HUES64 (cell line): ENCODE measurements around the gene SLC26A11. TPM values are rescaled to one million over a fixed set of nuclear protein-coding genes. Genes with fewer than 3 reads are reported as not detected.

ENCODE experiments used
- H3K27ac ChIP-seq: 2 replicates; pipeline ENCODE4 v1.7.0; 2013; ENCODE audit warnings: low read depth, low read length, inconsistent platforms
- H3K27me3 ChIP-seq: 2 replicates; pipeline ENCODE4 v1.6.1; 2013; ENCODE audit warnings: mild to moderate bottlenecking, low read length; ENCODE audit not compliant: insufficient read depth
- H3K36me3 ChIP-seq: 2 replicates; pipeline ENCODE4 v1.6.1; 2013; ENCODE audit warnings: mild to moderate bottlenecking, low read length; ENCODE audit not compliant: insufficient read depth
- H3K4me1 ChIP-seq: 2 replicates; pipeline ENCODE4 v1.6.1; 2013; ENCODE audit warnings: mild to moderate bottlenecking, low read length, moderate library complexity; ENCODE audit not compliant: insufficient read depth
- H3K4me3 ChIP-seq: 2 replicates; pipeline ENCODE4 v1.5.1; 2013; ENCODE audit warnings: mild to moderate bottlenecking, low read length, moderate library complexity
- H3K9ac ChIP-seq: 2 replicates; pipeline ENCODE4 v1.6.1; 2013; ENCODE audit warnings: mild to moderate bottlenecking, low read depth, low read length
- H3K9me3 ChIP-seq: 2 replicates; pipeline ENCODE4 v1.6.1; 2013; ENCODE audit warnings: low read depth, low read length; ENCODE audit not compliant: insufficient read depth
- WGBS: fragments of 150-250, 120-280 bp; methylation state at CpG from one replicate; pipeline ENCODE4 v1.1.7; 2013; ENCODE audit warnings: missing lambda C conversion rate; 5-methylcytosine and 5-hydroxymethylcytosine counted together
- polyA plus RNA-seq, 2 experiments: library from polyadenylated mRNA; stranded (reverse); fragments of 50-300 nt; gene quantifications; one replicate each; pipeline ENCODE4 v1.2.3, GENCODE V29; 2013

Gene SLC26A11
- 9.8 TPM for polyA plus RNA-seq (2013, experiment 1 of 2)
- polyA plus RNA-seq (2013, experiment 2 of 2) = 12.0 TPM

DNA sequence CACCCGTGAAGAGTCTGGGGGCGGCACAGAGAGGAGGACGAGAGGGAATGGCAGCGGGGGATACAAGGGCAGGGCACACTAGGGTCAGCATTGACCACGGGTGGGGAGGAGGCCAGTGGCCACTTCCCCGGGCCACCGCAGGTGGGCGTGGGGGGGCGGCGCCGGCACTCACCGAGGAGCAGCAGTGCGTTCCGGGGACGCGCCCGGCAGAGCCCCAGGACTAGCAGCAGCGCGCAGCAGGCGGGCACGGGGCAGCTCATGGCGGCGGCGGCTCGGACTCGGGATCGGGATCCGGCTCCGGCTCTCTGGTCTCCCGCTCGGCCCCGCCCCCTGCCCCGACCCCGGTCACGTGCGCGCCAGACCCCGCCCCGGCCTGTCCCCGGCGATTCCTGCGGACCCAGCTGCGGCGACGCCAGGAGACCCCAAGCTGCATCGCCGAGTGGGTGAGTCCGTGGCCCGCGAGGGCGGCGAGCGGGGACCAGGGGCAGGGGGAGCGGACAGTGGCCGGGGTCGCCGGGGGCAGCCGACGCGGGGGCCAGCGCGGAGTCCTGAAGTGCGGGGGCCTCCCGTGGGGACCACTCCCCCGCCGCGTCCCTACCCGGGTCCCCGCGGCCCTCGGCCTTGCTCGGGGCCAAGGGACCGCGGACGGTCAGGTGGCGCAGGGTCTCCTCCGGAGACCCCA lies at the start of gene SLC26A11, which contains the start of gene SGSH:
TSS of gene SLC26A11 (plus strand) at position 374 of the 682 bp plus-strand sequence. CDS start 1,134 bp downstream, outside the sequence.
TSS of gene SGSH (minus strand) at position 280 of the 682 bp plus-strand sequence. CDS start at position 260, 20 bp downstream.
- peak within 1 kb of the TSS; percentile 25; the same call in 1 of the 2 replicates for H3K27ac ChIP-seq
- no peaks in the 10 kb centered on the region for H3K9me3 ChIP-seq
- no peaks in the 10 kb centered on the region for H3K27me3 ChIP-seq
- peak within 1 kb of the TSS; percentile 99 for H3K4me3 ChIP-seq
- under 1% methylated on average over 77 of the region's 77 CpGs for WGBS
- H3K9ac ChIP-seq = peak within 1 kb of the TSS; percentile 88
- H3K36me3 ChIP-seq = peaks cover 7% of the 10 kb centered on the region; the same call in 1 of the 2 replicates
- peaks cover 8% of the 10 kb centered on the region; the same call in 1 of the 2 replicates for H3K4me1 ChIP-seq

DNA sequence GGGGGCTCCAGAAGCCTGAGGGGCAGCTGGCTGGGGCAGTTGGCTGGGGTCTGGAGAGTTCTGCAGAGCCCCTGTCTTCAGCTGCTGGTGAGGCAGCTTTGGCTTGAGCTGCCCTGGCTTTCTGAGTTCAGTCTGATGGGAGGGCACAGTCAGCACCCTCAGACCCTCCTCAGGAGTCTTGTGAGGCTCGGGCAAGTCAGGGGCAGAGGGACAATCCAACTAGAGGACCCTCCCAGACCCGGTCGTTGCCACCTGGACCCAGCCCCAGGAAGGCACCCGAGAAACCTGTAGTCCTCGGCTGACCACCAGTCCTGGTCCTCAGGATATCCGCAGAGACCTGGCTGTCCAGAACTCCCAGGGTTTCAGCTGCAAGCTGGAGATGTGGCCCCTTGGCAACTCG lies 48.5 kb upstream of the SLC26A11 start:
- H3K27ac ChIP-seq = no peak overlapping the region
- H3K9ac ChIP-seq = no peak overlapping the region
- H3K4me3 ChIP-seq = no peak overlapping the region
- WGBS = 94% methylated on average over 7 of the region's 7 CpGs
- H3K27me3 ChIP-seq = no peaks in the 10 kb centered on the region
- H3K36me3 ChIP-seq = no peaks in the 10 kb centered on the region
- no peaks in the 10 kb centered on the region for H3K4me1 ChIP-seq
- no peaks in the 10 kb centered on the region for H3K9me3 ChIP-seq

DNA sequence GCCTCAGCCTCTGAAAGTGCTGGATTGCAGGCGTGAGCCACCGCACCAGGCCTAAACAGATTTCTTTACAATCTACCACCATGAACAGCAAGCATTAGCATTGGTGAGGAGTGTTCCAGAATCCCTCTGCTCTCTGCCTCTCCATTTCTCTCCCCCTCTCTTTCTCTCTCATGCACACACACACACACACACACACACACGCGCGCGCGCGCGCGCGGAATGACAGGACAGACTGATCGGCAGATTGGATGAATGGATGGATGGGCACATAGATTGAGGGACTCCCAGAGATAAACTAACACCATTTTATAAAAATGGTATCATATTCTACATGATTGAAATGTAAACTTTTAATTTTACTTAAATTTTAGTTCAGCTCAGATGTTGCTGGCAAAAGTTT lies 47.1 kb upstream of the SLC26A11 start:
- H3K4me1 ChIP-seq = no peaks in the 10 kb centered on the region

DNA sequence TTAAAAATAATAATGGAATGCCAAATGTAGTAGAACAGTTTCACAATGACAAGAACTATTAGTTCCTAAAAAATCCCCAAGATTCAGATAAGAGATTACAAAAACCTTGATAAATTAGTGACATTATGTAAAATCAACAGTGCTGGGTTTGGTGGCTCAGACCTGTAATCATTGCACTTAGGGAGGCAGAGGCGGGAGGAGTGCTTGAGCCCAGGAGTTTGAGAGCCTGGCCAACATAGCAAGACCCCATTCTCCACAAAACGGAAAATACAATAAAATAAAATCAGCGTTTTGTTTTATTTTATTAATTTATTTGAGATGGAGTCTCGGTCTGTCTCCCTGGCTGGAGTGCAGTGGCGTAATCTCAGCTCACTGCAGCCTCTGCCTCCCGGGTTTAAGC lies 46.3 kb upstream of the SLC26A11 start:
- no peak overlapping the region for H3K27ac ChIP-seq
- H3K27me3 ChIP-seq = no peaks in the 10 kb centered on the region
- no peak overlapping the region for H3K9ac ChIP-seq
- H3K4me1 ChIP-seq = no peaks in the 10 kb centered on the region
- no peaks in the 10 kb centered on the region for H3K9me3 ChIP-seq
- 98% methylated on average over 5 of the region's 6 CpGs for WGBS
- no peaks in the 10 kb centered on the region for H3K36me3 ChIP-seq
- H3K4me3 ChIP-seq = no peak overlapping the region

More for the DNA sequence above, 47.1 kb upstream of the SLC26A11 start:
- Histone ChIP-seq H3K9me3 (no peaks in the 10 kb centered on the region), H3K27ac (no peak overlapping the region), H3K9ac (no peak overlapping the region), H3K36me3 (no peaks in the 10 kb centered on the region), H3K4me3 (no peak overlapping the region), H3K27me3 (no peaks in the 10 kb centered on the region)
- WGBS = 93% methylated on average over 2 of the region's 12 CpGs

DNA sequence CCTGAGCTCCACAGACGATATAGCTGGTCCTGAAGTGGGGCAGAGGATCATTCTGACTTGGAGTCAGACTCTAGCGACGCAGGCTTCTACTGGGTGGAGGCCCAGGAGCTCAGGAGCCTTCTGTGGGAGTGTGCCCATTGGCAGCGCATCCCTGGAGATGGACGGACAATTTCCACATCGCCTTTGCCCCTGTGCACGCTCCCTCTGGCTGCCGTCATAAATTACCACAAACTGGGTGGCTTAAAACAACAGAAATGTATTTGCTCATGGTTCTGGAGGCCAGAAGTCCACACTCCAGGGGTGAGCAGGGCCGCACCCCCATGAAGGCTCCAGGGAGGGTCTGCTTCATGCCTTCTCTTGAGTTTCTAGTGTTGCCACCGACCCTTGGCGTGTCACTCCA lies 43.5 kb upstream of the SLC26A11 start:
- no peaks in the 10 kb centered on the region for H3K36me3 ChIP-seq
- no peak overlapping the region for H3K4me3 ChIP-seq
- H3K9me3 ChIP-seq = no peaks in the 10 kb centered on the region
- H3K27me3 ChIP-seq = no peaks in the 10 kb centered on the region
- H3K4me1 ChIP-seq = no peaks in the 10 kb centered on the region
- H3K27ac ChIP-seq = no peak overlapping the region
- H3K9ac ChIP-seq = no peak overlapping the region
- WGBS = 94% methylated on average over 11 of the region's 11 CpGs

DNA sequence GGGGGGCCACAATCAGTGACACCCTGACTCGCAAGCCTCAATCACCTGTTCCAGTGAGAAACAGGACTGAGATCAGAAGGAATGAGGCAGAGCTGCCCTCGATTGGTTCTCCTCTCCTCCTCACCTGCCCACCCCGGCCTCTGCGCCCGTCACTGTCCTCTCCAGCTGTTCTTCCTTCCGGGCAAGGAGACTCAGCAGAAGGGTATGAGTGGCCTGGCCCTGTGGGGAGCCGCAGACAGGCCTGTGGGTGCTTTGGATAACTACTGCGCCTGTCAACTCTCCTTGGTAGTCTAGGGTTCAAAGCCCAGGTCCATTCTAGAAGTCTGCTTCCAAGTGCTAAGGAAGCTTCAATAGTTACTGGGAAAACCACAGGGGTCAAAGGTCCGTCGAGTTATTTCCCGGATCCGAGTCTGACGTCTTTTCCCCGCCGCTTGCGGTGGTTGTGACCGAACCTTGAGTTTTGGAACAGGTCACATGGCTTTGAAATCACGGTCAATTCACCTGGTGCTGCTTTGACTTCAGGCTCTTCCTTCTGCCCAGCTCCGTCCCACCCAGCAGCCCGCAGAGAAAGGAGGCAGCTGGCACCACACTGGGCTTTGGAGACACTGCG lies 42.1 kb upstream of the SLC26A11 start:
- H3K9ac ChIP-seq = no peak overlapping the region
- no peaks in the 10 kb centered on the region for H3K27me3 ChIP-seq
- H3K27ac ChIP-seq = no peak overlapping the region
- H3K4me3 ChIP-seq = no peak overlapping the region
- no peaks in the 10 kb centered on the region for H3K36me3 ChIP-seq
- no peaks in the 10 kb centered on the region for H3K4me1 ChIP-seq
- 90% methylated on average over 21 of the region's 21 CpGs for WGBS
- no peaks in the 10 kb centered on the region for H3K9me3 ChIP-seq

DNA sequence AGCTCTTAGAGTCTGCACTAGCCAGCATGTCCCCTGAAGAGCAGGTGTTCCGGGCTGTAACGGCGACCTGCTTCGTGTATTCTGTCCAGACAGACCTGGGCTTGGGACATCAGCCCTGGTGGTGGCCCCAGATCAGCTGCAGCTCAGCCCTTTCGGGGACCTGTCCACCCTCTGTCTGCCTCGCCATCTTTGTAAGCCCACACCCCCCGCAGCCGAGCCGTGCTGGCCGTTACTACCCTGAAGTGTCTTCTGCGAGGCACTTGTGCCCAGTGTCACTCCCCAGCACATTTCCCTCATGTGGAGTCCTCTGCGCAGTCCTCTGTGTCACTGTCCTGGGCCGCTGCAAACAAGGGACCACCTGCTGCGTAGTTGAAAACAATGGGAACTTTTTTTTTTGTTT lies 40.0 kb upstream of the SLC26A11 start:
- H3K4me3 ChIP-seq = no peak overlapping the region
- no peaks in the 10 kb centered on the region for H3K36me3 ChIP-seq
- 92% methylated on average over 14 of the region's 14 CpGs for WGBS
- no peaks in the 10 kb centered on the region for H3K9me3 ChIP-seq
- H3K9ac ChIP-seq = no peak overlapping the region
- H3K27ac ChIP-seq = no peak overlapping the region
- H3K4me1 ChIP-seq = no peaks in the 10 kb centered on the region; the same call in 1 of the 2 replicates
- H3K27me3 ChIP-seq = no peaks in the 10 kb centered on the region

DNA sequence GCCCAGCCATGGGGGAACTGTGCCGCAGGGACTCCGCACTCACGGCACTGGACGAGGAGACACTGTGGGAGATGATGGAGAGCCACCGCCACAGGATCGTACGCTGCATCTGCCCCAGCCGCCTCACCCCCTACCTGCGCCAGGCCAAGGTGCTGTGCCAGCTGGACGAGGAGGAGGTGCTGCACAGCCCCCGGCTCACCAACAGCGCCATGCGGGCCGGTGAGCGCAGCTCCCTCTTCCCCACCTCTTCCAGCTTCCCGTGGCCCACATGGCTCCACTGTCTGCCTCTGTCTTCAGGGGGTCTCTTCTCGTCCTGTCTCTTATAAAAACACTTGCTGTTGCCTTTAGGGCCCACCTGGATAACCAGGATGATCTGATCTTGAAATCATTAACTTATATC lies 38.8 kb upstream of the SLC26A11 start:
- no peak overlapping the region for H3K27ac ChIP-seq
- no peaks in the 10 kb centered on the region for H3K27me3 ChIP-seq
- no peak overlapping the region for H3K9ac ChIP-seq
- H3K9me3 ChIP-seq = no peaks in the 10 kb centered on the region
- no peaks in the 10 kb centered on the region for H3K36me3 ChIP-seq
- no peaks in the 10 kb centered on the region; the same call in 1 of the 2 replicates for H3K4me1 ChIP-seq
- H3K4me3 ChIP-seq = no peak overlapping the region
- 93% methylated on average over 17 of the region's 17 CpGs for WGBS

DNA sequence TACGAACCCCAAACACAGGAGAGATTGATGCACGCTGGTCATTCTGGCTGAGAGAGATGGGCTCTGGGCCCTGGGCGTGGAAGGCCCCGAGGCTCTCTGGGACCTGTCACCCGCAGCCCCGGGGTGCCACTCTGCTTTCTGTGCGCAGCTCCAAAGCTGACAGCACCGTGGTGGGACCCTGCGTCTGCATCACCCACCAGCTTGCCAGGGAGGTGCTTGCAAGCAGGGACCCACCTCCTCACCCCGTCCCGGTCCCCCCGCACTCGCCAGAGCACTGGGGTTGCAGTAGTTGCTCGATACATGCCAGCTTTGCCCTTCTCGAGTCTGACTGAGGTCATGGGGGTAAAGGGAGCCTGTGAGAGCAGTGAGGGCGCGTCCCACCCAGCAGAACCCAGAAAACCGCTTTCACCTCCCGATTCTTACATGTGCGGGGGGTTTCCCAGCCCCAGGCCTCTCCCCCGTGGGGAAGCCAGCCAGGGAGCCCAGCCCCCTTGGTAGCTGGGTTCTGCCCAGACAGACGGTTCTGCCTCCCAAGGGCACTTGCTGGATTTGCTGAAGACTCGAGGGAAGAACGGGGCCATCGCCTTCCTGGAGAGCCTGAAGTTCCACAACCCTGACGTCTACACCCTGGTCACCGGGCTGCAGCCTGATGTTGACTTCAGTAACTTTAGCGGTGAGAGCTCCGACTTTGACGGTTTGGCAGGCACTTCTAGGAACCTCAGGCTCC lies 37.9 kb upstream of the SLC26A11 start:
- Histone ChIP-seq H3K36me3 (no peaks in the 10 kb centered on the region), H3K9ac (no peak overlapping the region), H3K4me1 (no peaks in the 10 kb centered on the region; the same call in 1 of the 2 replicates), H3K27me3 (no peaks in the 10 kb centered on the region), H3K4me3 (no peak overlapping the region), H3K9me3 (no peaks in the 10 kb centered on the region), H3K27ac (no peak overlapping the region)
- WGBS = 92% methylated on average over 30 of the region's 30 CpGs

DNA sequence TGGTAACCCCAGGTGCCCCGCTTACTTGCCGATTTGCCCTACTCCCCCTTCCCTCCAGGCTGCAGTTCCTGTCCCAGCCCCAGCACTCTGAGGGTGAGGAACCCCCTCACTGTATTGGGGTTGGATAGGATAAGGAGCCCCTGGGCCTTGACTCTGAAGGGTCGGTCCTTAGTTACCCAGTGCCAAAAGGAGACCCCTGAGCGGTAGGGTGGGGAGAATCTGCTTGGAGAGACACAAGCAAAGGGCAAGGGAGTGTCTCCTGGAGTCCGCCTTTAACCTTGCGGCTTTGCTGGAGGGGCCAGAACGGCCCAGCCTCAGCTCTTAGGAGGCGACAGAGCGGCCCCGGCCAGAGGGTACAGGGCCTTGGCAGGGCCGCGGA lies 37.4 kb upstream of the SLC26A11 start:
- no peak overlapping the region for H3K27ac ChIP-seq
- no peak overlapping the region for H3K4me3 ChIP-seq
- 94% methylated on average over 12 of the region's 12 CpGs for WGBS
- H3K9me3 ChIP-seq = no peaks in the 10 kb centered on the region
- H3K27me3 ChIP-seq = no peaks in the 10 kb centered on the region
- H3K4me1 ChIP-seq = no peaks in the 10 kb centered on the region; the same call in 1 of the 2 replicates
- H3K36me3 ChIP-seq = no peaks in the 10 kb centered on the region
- H3K9ac ChIP-seq = no peak overlapping the region
